GM18498 (cell line): ENCODE data around the gene FILIP1L.
A peak's percentile ranks its signal among the peaks of the same experiment; 100 is the strongest.

Source experiments
- ATAC-seq: cut with Tn5 transposase; IDR thresholded peaks from one replicate; pipeline ENCODE4 v1.9.1; 2021; ENCODE audit warnings: mild to moderate bottlenecking, moderate library complexity; ENCODE audit not compliant: unreplicated experiment

Gene FILIP1L

DNA sequence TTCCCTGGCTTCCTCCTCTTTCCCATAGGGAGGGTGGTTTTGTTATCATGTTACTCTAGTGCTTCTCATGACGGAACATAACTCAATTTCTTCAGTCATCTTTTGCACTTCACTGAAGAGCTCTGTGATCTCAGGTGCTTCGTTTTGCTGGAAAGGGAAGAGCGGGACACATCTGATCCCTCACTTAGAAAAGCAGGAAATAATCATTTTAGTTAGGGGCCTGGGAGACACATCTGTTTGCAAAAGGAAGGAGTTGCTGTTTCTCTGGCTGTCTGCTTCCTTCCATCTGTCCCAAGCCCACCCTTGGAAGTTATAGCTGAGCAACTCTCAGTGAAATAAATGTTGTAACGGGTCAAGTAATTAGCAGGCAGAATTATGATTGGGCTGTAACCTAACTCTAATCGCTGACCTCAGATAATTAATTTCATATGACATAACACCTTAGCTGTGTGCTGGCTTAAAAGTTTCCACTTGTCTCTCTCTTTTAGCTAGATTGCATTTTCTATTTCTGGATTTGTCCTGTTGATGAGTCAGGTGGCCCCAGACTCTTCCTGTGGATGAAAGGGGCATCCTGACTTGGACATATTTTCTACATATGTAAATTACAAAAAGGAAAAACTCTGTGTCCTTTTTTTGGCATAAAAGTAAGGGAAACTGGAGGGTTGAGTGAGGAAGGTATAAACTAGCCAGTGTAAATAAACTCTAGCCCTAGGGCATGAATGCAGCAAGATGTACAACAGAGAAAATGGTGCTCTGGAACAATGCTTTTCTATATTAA is 11.0 kb upstream of the FILIP1L start:
- ATAC-seq, result no peak

DNA sequence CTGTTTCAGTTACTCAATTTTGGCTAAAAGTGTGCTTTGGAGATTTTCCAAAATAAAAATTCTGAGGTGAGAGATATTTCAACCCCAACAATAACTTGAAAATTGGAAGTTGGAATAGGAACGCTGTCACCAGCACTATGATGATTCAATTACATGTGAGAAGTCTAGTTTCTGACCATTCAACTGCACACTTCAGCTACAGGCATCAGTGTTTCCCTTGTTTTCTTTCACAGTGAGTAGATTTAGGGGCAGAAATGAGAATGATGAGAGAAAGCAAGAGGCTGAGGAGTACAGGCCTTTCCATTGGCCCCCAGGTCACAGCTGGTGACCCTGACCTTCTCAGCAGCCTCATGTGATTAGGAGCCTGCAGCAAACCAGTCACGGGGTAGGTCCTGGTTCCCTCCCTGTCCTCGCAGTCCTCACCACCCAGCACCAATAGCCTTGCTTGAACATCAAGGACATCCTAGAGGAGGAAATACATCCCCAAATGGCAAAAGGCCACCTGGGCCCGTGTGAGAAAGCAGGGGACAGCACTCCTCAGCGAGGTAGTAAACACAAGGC is 10.0 kb upstream of the FILIP1L start:
- ATAC-seq, result no peak

DNA sequence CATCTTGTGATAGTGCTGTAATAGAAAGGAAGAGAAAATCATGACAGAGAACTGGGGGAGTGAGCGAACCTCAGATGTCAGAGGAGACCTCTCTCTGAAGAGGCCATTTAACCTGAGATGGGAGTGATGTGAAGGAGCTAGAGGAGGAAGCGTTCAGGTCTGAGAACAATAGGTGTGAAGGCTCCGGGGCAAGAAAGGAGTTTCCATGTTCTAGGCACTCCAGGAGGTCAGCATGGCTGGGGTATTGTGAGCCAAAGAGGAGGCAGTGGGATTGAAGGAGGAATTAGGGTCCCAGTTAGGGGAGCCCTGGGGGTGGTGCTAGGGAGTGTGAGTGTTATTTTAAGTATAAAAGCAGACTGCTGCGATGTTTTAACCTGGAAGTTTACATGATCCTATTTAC is 8.8 kb upstream of the FILIP1L start:
- no peak for ATAC-seq

DNA sequence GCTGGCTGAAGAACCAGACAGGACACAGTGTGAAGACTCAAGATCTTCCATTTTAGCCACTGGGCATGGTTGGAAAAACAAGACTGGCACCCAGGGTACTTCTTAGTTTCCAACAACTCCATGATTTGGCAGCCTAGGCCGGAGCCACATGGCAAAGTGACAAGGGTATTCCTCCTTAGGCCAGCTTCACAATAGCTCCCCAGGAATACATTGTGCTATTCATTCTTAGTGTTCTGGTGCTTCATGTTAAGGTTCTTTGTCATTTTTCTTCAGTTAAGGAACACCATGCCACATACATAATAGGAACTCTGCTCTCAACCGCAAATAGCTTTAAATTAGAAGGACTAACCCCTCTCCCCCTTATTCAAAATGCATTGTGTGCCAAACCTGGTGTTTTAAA is 8.0 kb upstream of the FILIP1L start:
- no peak for ATAC-seq

DNA sequence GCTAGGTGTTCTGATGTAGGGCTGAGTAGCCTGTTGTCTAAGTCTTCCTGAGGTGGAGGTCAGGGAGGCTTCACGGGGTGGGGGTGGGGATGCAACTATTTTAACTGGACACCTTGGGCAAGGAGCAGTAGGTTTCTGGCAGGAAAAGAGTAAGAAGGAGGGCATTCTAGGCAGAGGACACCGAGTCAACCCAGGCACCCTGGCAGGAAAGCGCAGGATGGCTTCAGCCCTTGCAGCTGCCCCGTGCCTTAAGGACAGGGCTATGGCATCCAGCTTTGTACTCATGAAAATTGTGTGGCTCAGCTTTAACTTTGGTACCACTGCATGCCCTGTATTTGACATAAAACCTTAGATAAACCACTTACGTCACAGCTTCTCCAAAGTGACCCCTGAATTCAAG is 6.4 kb upstream of the FILIP1L start:
- no peak for ATAC-seq

DNA sequence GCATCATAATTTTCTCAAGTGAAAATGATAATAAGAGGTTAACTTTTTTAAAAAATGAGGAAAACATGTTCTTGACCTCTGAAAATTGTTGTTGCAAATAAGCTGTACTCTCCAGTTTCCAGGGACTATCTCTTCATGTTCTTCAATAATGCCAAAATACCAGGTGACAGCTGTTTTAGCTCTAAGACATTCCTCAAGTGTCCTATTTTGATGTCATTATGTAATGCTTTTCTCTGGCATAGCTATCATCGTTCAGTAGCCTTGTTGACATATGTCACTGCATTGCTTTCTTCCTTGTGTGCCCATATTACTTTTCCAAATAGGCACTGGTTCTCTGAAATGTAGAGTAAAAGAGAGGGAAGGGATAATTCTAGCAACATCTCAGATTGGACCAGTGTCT is 5.7 kb upstream of the FILIP1L start:
- ATAC-seq, result no peak

DNA sequence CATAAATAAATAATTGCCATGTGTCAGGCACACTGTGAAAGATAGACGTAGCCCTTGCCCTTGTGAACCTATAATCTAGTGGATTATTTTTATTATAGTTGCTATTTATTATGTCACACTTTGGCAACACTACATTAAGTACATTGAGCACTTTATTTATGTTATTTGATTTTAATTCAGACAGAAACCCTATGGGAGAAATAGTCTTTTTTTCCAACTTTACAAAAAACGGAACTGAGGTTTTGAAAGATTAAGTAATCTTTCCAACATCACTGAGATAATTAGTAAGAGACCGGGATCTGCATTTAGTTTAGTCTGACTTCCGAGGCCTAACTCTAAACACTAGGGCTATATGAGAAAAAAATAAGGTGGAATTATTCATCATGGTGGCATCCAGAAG is 2.8 kb upstream of the FILIP1L start:
- ATAC-seq, result no peak

DNA sequence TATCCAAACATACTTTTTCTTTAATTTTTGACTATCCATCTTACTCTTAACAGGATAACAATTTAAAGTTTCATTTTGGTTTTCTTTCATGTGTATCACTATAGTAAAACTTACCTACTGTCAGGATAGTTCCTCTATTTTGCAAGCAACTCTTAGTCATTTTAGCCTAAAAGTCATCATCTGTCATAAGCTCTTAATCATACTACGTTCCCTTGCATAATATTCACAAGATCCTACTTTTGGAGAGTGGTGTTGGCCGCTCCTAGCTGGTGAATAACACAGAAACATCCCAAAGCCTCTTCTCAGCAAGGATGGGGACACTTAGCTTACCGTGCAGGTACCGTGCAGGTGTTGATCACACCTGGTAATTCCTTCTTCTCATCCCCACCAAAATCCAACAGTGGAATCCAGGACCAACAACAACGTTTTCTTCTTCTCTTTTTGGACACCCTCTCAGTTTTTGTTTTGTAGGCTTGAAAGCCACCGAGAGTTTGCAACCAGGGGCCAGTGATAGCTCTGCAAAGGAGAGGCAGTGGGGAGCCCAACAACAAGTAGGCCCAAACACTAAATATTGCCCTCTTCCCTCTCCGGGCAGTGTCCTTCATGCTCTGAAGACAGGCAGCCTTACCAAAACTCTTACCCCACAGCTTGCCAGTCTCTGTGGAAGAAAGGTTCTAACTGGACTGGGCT is 433 bp downstream of the FILIP1L start:
- no peak for ATAC-seq

DNA sequence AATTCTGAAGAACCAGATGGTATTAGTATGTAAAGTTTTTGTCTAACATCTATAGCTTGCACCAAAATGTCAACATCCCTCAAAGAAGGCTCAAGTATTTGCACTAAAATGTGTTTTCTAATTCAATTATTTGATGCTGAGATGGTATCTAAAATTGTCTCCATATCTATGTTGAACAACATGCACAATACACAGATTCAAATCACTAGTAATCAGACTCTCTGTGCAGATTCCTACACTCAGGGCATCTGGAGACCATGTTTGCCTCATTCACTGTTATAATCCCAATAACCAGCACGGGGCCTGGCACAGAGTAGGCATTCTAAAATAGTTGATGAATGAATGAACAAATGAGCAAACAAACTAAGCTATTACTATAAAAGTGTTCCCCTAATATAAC is 2.6 kb downstream of the FILIP1L start:
- ATAC-seq, result no peak

DNA sequence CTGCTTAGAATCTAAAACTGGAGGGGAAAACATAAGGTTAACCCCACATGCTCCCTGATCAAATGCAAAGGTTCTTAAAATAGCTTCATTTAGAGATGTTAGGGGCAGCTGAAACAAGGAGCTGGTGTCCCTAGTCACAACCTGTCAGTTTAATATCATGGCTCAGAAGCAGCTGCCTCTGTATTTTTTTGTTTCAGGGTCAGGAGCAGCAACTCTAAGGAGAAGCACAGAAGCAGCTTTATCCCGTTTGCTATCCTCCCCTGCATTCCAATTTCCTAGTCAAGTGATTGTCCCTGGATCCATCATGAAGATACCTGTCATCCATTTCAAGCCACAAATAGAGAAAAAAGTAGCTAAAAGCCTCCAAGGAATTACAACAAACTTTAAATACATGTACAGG is 4.1 kb downstream of the FILIP1L start:
- no peak for ATAC-seq

DNA sequence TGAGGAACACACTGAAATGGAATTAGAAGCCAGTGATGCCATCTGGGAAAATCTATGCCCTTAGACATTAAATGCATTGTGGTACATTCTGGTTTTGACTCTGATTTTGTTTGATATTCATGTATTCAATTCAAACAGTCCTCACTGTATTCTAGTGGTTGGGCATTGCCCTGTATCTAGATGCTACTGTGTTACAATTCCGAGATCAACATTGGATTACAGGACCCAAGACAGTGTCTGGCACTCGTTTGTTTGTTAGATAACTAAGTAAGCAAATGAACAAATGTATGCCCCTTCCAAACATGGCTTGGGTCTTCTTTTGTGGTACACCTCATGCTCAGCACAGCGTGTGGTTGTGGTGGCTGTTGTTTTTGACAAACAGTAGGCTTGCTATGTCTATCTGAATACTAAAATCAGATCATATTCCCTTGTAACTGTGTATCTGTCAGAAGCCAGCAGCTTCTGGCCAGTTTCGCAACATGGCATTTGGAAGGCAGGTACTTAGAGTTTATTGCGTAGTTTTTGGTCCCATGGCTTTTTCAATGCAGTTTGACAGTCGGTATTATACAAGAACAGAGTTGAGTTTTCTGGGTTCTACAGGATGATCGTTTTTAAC is 5.7 kb downstream of the FILIP1L start:
- no peak for ATAC-seq

DNA sequence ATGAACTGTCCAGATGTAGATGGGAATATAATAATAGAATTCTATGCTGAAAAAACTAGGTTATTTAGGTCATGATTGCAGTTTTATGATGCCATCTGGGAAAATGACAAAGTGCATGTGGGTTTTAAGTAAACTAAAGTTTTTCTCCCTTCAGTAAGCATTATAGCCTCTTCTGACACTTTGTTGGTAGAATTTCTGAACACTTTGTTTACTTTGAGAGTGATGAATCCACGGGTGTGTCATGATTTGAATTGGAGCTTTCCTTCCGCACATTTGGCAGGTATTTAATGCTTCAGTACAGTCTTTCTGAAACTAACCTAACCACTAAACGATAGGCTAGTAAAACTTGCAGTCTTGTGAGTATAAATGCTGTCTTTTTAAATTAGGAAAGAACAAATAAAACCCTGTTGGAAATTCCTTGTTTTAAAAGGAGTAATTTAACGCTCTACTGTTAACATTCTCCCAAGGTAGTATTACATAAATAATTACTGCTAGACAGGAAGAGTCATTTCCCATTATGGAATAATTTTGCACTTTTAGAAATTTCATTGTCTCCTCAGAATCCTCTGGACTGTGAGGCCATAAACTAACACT is 7.0 kb downstream of the FILIP1L start:
- no peak for ATAC-seq

DNA sequence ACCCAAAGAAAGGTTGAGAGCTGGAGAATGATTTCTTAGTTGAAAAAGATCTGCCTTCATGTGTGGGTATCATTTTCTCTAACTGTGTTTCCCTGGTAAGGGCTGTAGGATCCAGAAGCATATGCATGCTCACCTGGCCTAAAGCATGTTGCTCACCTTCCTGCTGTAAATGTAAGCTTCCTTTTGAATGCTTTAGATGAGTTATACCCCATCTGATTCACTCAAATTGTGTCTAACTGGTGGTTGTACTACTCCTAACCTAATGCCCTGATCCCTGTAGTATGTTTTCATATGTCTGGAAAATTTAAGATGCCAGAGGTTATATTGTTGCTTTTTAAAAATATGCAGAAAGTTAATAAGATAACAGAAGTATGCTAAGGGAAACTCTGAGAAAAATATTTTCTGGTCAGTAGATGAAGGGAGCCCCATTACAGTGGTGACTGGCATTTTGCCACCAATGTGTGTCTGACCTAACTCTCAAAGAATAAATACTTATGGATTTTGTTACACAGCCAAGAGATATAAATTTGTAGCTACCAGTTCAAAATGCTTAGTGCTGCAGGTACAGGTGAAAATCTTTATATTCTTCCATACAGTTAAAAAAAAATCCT is 7.7 kb downstream of the FILIP1L start:
- ATAC-seq, result no peak

DNA sequence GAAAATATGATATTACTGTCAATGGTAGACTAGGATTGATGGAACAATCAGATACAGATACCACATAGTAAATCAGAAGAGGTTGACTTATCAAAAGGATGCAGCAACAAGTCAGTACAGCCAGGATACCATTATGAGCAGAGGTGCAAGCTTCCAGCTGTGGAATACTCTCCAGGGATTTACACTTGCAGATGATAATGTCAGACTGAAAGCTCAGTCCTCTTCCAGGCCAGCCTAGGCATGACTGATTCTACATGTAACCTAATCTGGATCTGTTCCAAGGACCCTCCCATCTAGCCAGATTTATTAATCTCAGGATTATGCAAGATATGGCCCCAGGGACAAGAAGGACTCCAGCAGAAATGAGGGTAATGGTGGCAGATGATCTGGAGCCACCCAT is 8.2 kb downstream of the FILIP1L start:
- ATAC-seq, result no peak

DNA sequence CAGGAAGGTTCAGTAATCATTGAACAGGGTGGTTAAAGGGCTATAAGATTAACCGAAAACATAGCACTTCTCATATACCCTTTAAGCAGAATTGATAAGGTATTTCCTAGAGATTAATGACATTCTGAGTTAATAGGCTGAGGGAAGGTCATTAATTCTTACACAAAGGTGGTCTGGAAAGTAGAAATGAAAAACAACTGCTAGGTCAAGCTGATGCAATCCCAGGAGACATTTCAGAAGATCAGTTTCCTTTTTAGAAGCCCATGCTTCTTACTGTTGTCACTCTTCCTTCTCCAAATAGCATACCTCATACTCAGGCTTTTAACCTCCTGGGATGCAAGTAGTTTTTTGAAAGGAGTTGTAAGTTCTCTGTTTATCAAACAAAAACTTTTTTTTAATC is 8.8 kb downstream of the FILIP1L start:
- ATAC-seq, result peak; percentile 29

DNA sequence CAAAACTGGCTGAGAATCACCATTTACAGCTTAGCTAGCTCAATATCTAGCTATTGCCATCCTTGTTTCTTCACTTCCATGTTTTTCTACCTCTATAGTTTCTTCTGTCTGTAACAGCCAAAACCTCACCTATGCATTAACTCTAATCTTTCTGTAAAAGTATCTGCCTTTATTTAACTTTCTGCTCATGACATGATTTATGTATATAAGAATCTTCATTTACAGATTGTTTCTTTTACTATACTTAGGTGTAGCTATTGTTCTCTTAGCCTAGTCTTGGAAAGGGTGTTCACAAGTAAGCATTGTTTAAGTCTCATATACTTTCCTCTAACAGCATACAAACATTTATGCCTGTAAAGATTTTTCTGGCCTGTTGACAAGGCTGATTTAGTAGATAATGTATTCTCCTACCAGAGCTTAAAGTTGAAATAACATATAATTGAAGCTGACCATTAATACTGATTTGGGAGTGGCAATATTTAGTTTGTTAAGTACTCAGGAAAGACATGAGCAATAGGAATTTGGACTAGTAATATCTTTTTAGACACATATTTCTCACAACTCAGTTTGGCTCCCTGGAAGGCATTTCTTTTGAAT is 9.4 kb downstream of the FILIP1L start:
- no peak for ATAC-seq

DNA sequence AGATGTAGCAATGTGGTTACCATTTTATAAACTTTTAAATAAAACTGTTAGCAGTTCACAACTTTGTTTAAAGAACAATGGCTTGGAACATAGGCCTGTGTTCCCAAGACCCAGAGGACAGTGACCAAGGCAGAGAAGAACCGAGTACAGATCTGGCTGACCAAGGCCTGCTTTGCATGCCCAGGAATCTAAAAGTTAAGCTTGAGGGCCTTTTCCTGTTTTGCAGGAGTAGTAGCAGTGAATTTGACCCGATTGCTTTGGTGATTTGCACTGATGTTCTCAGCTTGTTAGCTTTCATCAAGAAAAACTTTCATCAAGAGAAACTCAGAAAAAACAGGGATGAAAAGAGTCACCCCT is 9.9 kb downstream of the FILIP1L start:
- ATAC-seq, result peak; percentile 42

DNA sequence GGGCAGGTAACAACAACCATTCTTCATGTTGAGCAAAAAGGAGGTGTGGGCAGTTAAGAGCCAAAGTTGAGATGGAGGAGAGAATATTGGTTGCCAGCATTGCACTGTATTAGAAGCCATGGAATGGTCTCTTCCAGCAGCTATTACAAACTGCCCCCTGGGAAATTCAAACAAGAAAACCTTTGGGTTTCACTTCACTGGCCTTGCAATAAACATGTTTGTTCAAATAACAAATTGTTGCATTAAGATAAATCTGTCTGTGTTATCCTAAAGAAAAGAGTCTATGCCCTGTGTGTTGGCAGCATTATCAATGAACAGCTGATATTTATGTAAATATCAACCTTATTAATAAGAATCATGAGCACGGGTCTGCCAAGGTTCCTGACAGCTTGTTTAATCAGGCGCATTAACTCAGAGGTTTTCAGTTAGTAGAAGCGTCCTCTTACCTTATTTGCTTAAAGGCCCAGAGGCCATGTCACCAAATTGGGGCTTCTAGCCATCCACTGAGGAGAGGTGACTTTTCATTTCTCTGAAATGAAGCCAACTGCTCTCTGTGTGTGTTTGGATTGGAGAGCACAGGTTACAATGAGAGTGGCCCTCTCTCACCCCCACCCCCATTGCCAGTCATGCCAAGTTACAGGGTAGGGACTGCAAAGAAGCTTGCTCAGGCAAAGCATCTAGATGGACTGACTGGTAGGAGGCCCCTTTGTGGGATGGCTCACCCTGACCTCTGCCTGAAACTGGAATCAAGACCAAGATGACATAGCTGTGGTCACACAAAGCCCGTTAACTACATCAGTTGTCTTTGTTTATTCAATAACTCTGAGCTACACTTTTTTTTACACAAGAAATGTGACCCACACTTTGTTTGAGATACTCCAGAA is 10.5 kb downstream of the FILIP1L start:
- peak; percentile 89 for ATAC-seq

DNA sequence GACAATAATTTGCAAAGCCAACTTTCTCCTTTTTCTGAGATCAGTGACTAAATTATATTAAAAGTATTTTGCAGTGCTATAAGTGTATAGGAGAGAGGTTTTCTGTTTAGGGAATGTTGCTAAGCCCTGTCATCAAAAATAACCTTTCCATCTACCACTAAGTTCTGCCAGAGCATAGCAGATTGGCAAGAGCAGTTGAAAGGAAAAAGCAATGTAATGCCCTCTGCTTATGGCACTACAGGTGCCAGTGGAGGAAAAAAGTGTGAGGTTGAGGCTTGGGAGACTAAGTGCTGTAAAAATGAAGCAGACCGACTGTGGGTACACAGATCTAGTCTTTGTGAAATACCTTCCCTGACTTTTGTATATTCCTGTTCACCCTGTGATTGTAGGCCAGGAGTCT is 11.5 kb downstream of the FILIP1L start:
- no peak for ATAC-seq

DNA sequence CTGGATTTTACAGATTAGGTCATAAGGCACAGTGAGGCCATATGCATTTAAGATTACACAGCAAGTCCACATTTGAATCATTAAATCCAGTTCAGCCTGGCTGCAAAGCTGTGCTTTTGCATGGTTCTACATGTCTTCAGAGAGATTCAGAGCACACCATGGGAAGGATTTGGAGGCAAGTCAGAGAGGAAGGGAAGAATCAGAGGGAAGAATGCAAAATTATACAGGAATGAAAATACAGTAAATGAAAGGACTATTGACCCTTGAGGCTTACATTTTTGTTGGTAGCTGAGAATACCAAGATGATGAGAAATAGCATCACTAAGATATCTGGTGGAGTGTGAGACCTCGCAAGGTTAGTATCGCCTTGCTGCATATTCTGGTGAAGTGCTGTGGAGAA is 13.9 kb downstream of the FILIP1L start:
- no peak for ATAC-seq
